Embryonic facial prominence (tissue), 1 donor: ENCODE results near the gene RANBP17.
"Not testable (repeated sequence)": the region's sequence is repeated elsewhere in the genome, so short reads cannot be mapped to it uniquely, and the experiment has no call there.

ENCODE experiments used
- DNase-seq: peaks from one replicate; pipeline ENCODE4 v3.0.0-alpha.2; 2016; ENCODE audit errors: extremely low spot score

RANBP17 gene

GRCh38 chr5:171297941-171298340 lies 436.1 kb downstream of the RANBP17 start:
- DNase-seq = not testable (repeated sequence)

GRCh38 chr5:171299228-171299627 lies 437.4 kb downstream of the RANBP17 start:
- DNase-seq = no peak

- DNase-seq = no peak
Observed at GRCh38 chr5:171299851-171300250, 438.0 kb downstream of the RANBP17 start.

- DNase-seq = no peak
Observed at GRCh38 chr5:171300358-171300757, 438.5 kb downstream of the RANBP17 start.

GRCh38 chr5:171306166-171306565 lies 444.3 kb downstream of the RANBP17 start:
- no peak for DNase-seq

- DNase-seq = no peak
Observed at GRCh38 chr5:171306781-171307591, 445.2 kb downstream of the RANBP17 start.

- DNase-seq = no peak
Observed at GRCh38 chr5:171307789-171308452, 446.1 kb downstream of the RANBP17 start.

- no peak for DNase-seq
Observed at GRCh38 chr5:171308453-171309275, 446.8 kb downstream of the RANBP17 start, which contains the start of gene TLX3. TSS of gene TLX3 (plus strand) at chr5:171309248. CDS start at chr5:171309366, 118 bp downstream.

- DNase-seq = no peak
Observed at GRCh38 chr5:171309276-171310211, 447.7 kb downstream of the RANBP17 start.

GRCh38 chr5:171310212-171310818 lies 448.5 kb downstream of the RANBP17 start:
- DNase-seq = no peak

- DNase-seq = no peak
Observed at GRCh38 chr5:171310819-171311321, 449.1 kb downstream of the RANBP17 start.

GRCh38 chr5:171311322-171312077 lies 449.7 kb downstream of the RANBP17 start:
- no peak for DNase-seq

GRCh38 chr5:171312129-171312974 lies 450.5 kb downstream of the RANBP17 start:
- DNase-seq = no peak

- no peak for DNase-seq
Observed at GRCh38 chr5:171313481-171314206, 451.8 kb downstream of the RANBP17 start.

GRCh38 chr5:171314728-171315385 lies 453.0 kb downstream of the RANBP17 start:
- no peak for DNase-seq

GRCh38 chr5:171315386-171315891 lies 453.6 kb downstream of the RANBP17 start:
- no peak for DNase-seq

- no peak for DNase-seq
Observed at GRCh38 chr5:171315925-171316257, 454.1 kb downstream of the RANBP17 start.
